Heart left ventricle (tissue), 16 donors: ENCODE measurements around the gene OPRL1. TPM values are rescaled to one million over a fixed set of nuclear protein-coding genes. Genes with fewer than 3 reads are reported as not detected.
A peak's percentile ranks its signal among the peaks of the same experiment; 100 is the strongest.

Source experiments
- ATAC-seq, 4 donors: fragments of 200-7000 bp; cut with Tn5 transposase; one replicate each; pipeline ENCODE4 v1.9.1; 2020 to 2022; ENCODE audit warnings: moderate library complexity in 4 of 4, mild to moderate bottlenecking in 3 of 4, moderate number of reproducible peaks in 1 of 4
- DNase-seq, 5 donors: peaks; one replicate each; pipeline ENCODE4 v3.0.0-alpha.2; 2020
- H3K27ac ChIP-seq, 12 donors: fragments of 200-600 bp; sonication (generic) in 4 of 12; one replicate each; pipeline versions ENCODE4 v1.5.0 to v1.8.0; 2016 to 2022; ENCODE audit warnings: mild to moderate bottlenecking in 2 of 12
- H3K27me3 ChIP-seq, 9 donors: fragments of 200-600 bp; sonication (generic) in 2 of 9; one replicate each; pipeline versions ENCODE4 v1.5.1 to v1.8.0; 2016 to 2022; ENCODE audit warnings: mild to moderate bottlenecking in 3 of 9
- H3K36me3 ChIP-seq, 9 donors: fragments of 200-600 bp; sonication (generic) in 2 of 9; one replicate each; pipeline versions ENCODE4 v1.5.0 to v1.8.0; 2018 to 2022; ENCODE audit warnings: mild to moderate bottlenecking in 2 of 9
- H3K4me1 ChIP-seq, 12 donors: fragments of 200-600 bp; sonication (generic) in 4 of 12; one replicate each; pipeline versions ENCODE4 v1.5.0 to v1.8.0; 2016 to 2022; ENCODE audit warnings: mild to moderate bottlenecking in 3 of 12
- H3K4me3 ChIP-seq, 12 donors: fragments of 200-600 bp; sonication (generic) in 4 of 12; one replicate each; pipeline versions ENCODE4 v1.5.0 to v1.8.0; 2017 to 2022; ENCODE audit warnings: mild to moderate bottlenecking in 9 of 12, moderate library complexity in 4 of 12
- H3K9me3 ChIP-seq, 12 donors: fragments of 200-600 bp; sonication (generic) in 4 of 12; one replicate each; pipeline versions ENCODE4 v1.5.0 to v1.8.0; 2016 to 2022; ENCODE audit warnings: mild to moderate bottlenecking in 1 of 12
- CTCF ChIP-seq, 12 donors: fragments of 200-600 bp; sonication (generic) in 4 of 12; IDR thresholded peaks; one replicate each; pipeline versions ENCODE4 v1.5.0 to v1.8.0; 2018 to 2022; ENCODE audit warnings: antibody characterized with exemption in 12 of 12, mild to moderate bottlenecking in 5 of 12
- POLR2A ChIP-seq, 2 donors: fragments of 450-650 bp; IDR thresholded peaks; one replicate each; pipeline ENCODE4 v1.6.1; 2017; ENCODE audit warnings: antibody characterized with exemption in 2 of 2, mild to moderate bottlenecking in 2 of 2, moderate library complexity in 2 of 2
- WGBS, 4 donors: extraction: QIAGEN DNeasy Blood & Tissue Kit in 2 of 4; methylation state at CpG; one replicate each; pipeline versions ENCODE4 v1.1.5 to v1.1.7; 2013 to 2018; 5-methylcytosine and 5-hydroxymethylcytosine counted together
- intact Hi-C, 10 donors: fragments of 100-400 bp; cut with DNase I; formaldehyde crosslinking; loops; one replicate each; pipeline versions ENCODE4 v1.11.1 to v1.14.2; 2022
- polyA plus RNA-seq, 2 donors: library from polyadenylated mRNA; stranded (reverse); fragments of 200-250 nt; gene quantifications; one replicate each; pipeline ENCODE4 v1.2.3, GENCODE V29; 2013
- total RNA-seq, 9 donors: library from RNA; depleted of rRNA in 2 of 9; stranded (reverse); fragments of >200 nt in 2 of 9; fragmentation: NEBNext Ultra II Directional in 3 of 9; extraction: Animal tissue kit (Norgen Biotek cat#: 25700) in 3 of 9; gene quantifications; one replicate each; pipeline versions ENCODE4 v1.1.0 to v1.2.4, GENCODE V29; 2016 to 2023
- donor health status: ischemic (EF 13 %, LVEDD 7.1; RV severe dilation, severe dysfunction).
- donor health status: healthy with polysubstance abuse.
- donor health status: DM: no; HTN: yes; CAD: no.
- donor health status: DM: no; HTN: no; CAD: no.
- donor health status: ischemic (EF 25% LVEDD 6.9; RV normal size, moderate dysfunction).
- donor health status: ischemic (EF 25% LVEDD 5.7; RV mildly dilated, moderate dysfunction).
- donor health status: healthy.
- donor health status: DM: yes; HTN: yes; CAD: no.
- donor health status: ischemic (EF 35%, LVEDD 5.7; RV mildly dilated, moderate dysfunction).
- donor health status: nonischemic (EF 11% LVEDD 7.7; RV severe dilation, severe dysfunction).
- donor health status: DM: yes; HTN: yes; CAD: no.
- donor health status: PGD.
- donor health status: ischemic (EF 29% LVEDD 5.4; RV normal size, mild dysfunction).
- donor health status: nonischemic (EF 23%, LVEDD 6.1; RV moderate dilation, normal function).

Gene OPRL1
- total and polyA plus RNA-seq, 11 donors: 0.18 to 1.9 (median 0.54) TPM

- TF ChIP-seq POLR2A (IDR thresholded peaks at IDR 0.05) (no peak), CTCF (IDR thresholded peaks at IDR 0.05) (no peak)
- H3K27ac ChIP-seq: no peak overlapping the region
- H3K36me3 ChIP-seq: peaks cover 0 to 5% (median 0%) of the 10 kb centered on the region in 9 donors
- H3K27me3 ChIP-seq: peaks cover 13 to 53% (median 32%) of the 10 kb centered on the region in 9 donors
- no peak overlapping the region for H3K4me3 ChIP-seq
- 86 to 89% (median 87%) methylated on average over 16 to 21 of the region's 21 CpGs for WGBS, 4 donors
- H3K9me3 ChIP-seq: no peaks in the 10 kb centered on the region
- intact Hi-C loops: no loop called here
- DNase-seq (peak in 2 of 5 donors; percentile 18 to 36), ATAC-seq (no peak)
- H3K4me1 ChIP-seq: peaks cover 0 to 14% (median 7%) of the 10 kb centered on the region in 12 donors
Measured at GRCh38 chr20:64099086-64099786, 19.4 kb downstream of the OPRL1 start.

- H3K27ac ChIP-seq: no peak overlapping the region
- TF ChIP-seq CTCF (IDR thresholded peaks at IDR 0.05) (no peak), POLR2A (IDR thresholded peaks at IDR 0.05) (no peak)
- DNase-seq (peak in 3 of 5 donors; percentile 3 to 21 (median 20)), ATAC-seq (no peak)
- peaks cover 0 to 5% (median 0%) of the 10 kb centered on the region in 9 donors for H3K36me3 ChIP-seq
- peaks cover 0 to 14% (median 7%) of the 10 kb centered on the region in 12 donors for H3K4me1 ChIP-seq
- peaks cover 13 to 54% (median 32%) of the 10 kb centered on the region in 9 donors for H3K27me3 ChIP-seq
- no peaks in the 10 kb centered on the region for H3K9me3 ChIP-seq
- intact Hi-C loops: no loop called here
- WGBS, 4 donors: 76 to 86% (median 85%) methylated on average over 12 to 14 of the region's 14 CpGs
- no peak overlapping the region for H3K4me3 ChIP-seq
Measured at GRCh38 chr20:64099880-64100565, 20.1 kb downstream of the OPRL1 start.

- H3K4me3 ChIP-seq: no peak overlapping the region
- TF ChIP-seq POLR2A (IDR thresholded peaks at IDR 0.05): no peak
- no peak for TF ChIP-seq CTCF (IDR thresholded peaks at IDR 0.05)
- H3K9me3 ChIP-seq: no peaks in the 10 kb centered on the region
- intact Hi-C loops: no loop called here
- H3K27ac ChIP-seq: no peak overlapping the region
- peaks cover 13 to 54% (median 32%) of the 10 kb centered on the region in 9 donors for H3K27me3 ChIP-seq
- DNase-seq (peak in 1 of 5 donors; percentile 5), ATAC-seq (no peak)
- WGBS, 4 donors: 71 to 80% (median 74%) methylated on average over 4 of the region's 4 CpGs
- H3K4me1 ChIP-seq: peaks cover 0 to 14% (median 7%) of the 10 kb centered on the region in 12 donors
- H3K36me3 ChIP-seq: peaks cover 0 to 5% (median 0%) of the 10 kb centered on the region in 9 donors
Measured at GRCh38 chr20:64100566-64100888, 20.6 kb downstream of the OPRL1 start.

- Histone ChIP-seq H3K4me1 (peaks cover 0 to 14% (median 7%) of the 10 kb centered on the region in 12 donors), H3K27me3 (peaks cover 13 to 48% (median 32%) of the 10 kb centered on the region in 9 donors), H3K27ac (no peak overlapping the region), H3K4me3 (no peak overlapping the region), H3K36me3 (peaks cover 0 to 5% (median 0%) of the 10 kb centered on the region in 9 donors), H3K9me3 (no peaks in the 10 kb centered on the region)
- TF ChIP-seq POLR2A (IDR thresholded peaks at IDR 0.05): no peak
- no peak for TF ChIP-seq CTCF (IDR thresholded peaks at IDR 0.05)
- ATAC-seq (no peak), DNase-seq (peak in 1 of 5 donors; percentile 4)
- intact Hi-C loops: no loop called here
- 78 to 87% (median 86%) methylated on average over 5 to 9 of the region's 9 CpGs for WGBS, 4 donors
Measured at GRCh38 chr20:64100946-64101688, 21.2 kb downstream of the OPRL1 start.
